ENCODE results near the gene ACSF3. TPM values are rescaled to one million over a fixed set of nuclear protein-coding genes. Genes with fewer than 3 reads are reported as not detected.
A peak's percentile ranks its signal among the peaks of the same experiment; 100 is the strongest.

ACSF3 gene
- total and polyA plus RNA-seq, 7 donors: 13.4 to 26.5 (median 16.2) TPM

- Histone ChIP-seq H3K36me3 (ENCODE audit: insufficient read depth in 1 of 2, low read depth in 1 of 2) (peaks cover 0 to 44% of the 10 kb centered on the region in 2 donors), H3K27ac (no peak overlapping the region), H3K4me3 (no peak overlapping the region), H3K27me3 (ENCODE audit: insufficient read depth in 3 of 3, low read length in 2 of 3) (no peaks in the 10 kb centered on the region), H3K9me3 (no peaks in the 10 kb centered on the region), H3K4me1 (peaks cover 23% of the 10 kb centered on the region)
- 84 to 86% (median 85%) methylated on average over 19 of the region's 19 CpGs for WGBS, 3 donors
- DNase-seq (no peak), ATAC-seq (no peak)
- TF ChIP-seq, protein P1, sequence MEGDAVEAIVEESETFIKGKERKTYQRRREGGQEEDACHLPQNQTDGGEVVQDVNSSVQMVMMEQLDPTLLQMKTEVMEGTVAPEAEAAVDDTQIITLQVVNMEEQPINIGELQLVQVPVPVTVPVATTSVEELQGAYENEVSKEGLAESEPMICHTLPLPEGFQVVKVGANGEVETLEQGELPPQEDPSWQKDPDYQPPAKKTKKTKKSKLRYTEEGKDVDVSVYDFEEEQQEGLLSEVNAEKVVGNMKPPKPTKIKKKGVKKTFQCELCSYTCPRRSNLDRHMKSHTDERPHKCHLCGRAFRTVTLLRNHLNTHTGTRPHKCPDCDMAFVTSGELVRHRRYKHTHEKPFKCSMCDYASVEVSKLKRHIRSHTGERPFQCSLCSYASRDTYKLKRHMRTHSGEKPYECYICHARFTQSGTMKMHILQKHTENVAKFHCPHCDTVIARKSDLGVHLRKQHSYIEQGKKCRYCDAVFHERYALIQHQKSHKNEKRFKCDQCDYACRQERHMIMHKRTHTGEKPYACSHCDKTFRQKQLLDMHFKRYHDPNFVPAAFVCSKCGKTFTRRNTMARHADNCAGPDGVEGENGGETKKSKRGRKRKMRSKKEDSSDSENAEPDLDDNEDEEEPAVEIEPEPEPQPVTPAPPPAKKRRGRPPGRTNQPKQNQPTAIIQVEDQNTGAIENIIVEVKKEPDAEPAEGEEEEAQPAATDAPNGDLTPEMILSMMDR (IDR thresholded peaks at IDR 0.05): no peak
- intact Hi-C loops (cut with DNase I): no loop called here
Measured at GRCh38 chr16:89179148-89179484, 85.5 kb downstream of the ACSF3 start.

DNA sequence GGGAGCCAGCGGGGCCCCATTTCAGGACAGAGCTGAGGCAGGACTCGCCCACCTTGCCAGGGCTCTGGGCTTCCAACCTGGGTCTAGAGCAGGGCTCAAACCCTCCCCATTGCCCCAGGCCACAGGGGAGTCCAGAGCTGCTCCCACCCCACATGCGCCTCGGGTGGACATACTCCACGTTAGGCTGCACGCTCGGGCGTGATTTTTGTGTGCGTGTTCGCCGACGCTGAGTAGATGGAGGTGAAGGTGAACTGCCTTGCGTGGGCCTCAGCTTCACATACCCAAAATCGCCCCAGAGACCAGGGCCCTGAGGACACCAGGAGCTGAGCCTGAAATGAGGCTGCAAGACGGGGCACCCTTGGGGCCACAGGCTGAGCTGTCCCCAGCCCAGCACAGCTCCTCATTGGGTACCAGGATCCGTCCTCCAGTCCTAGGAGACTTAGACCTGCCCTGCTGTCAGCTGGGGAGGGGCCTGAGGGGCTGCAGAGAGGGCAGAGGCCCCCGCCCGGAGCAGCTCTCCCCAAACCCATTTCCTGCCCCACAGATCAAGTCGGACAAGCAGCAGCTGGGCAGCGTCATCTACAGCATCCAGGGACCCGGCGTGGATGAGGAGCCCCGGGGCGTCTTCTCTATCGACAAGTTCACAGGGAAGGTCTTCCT, 86.1 kb downstream of the ACSF3 start:
- DNase-seq (no peak), ATAC-seq (no peak)
- no peaks in the 10 kb centered on the region for H3K9me3 ChIP-seq
- 86 to 88% (median 88%) methylated on average over 25 of the region's 25 CpGs for WGBS, 3 donors
- intact Hi-C loops (cut with DNase I): no loop called here
- peaks cover 16% of the 10 kb centered on the region for H3K4me1 ChIP-seq
- H3K27me3 ChIP-seq (ENCODE audit: insufficient read depth in 3 of 3, low read length in 2 of 3): no peaks in the 10 kb centered on the region
- no peak overlapping the region for H3K27ac ChIP-seq
- H3K4me3 ChIP-seq: no peak overlapping the region
- TF ChIP-seq, protein P1 (IDR thresholded peaks at IDR 0.05): no peak
- H3K36me3 ChIP-seq (ENCODE audit: insufficient read depth in 1 of 2, low read depth in 1 of 2): peaks cover 0 to 50% of the 10 kb centered on the region in 2 donors

DNA sequence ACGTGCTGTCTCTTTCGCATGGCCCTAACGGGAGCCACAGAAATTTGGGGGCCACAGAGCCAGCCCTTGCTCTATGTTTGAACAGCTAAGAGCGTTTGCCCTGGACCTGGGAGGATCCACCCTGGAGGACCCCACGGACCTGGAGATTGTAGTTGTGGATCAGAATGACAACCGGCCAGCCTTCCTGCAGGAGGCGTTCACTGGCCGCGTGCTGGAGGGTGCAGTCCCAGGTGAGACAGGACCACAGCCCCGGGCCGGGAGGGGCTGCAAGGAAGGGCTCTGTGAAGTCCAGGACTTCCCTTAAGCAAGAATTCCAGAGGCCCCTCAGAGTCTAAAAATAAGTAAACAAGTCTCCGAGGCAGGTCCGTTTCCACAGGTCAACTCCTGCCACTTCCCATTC, 89.8 kb downstream of the ACSF3 start:
- ATAC-seq: no peak
- H3K36me3 ChIP-seq (ENCODE audit: insufficient read depth in 1 of 2, low read depth in 1 of 2): peaks cover 0 to 80% of the 10 kb centered on the region in 2 donors
- no peaks in the 10 kb centered on the region for H3K27me3 ChIP-seq (ENCODE audit: insufficient read depth in 3 of 3, low read length in 2 of 3)
- DNase-seq: peak; percentile 7 to 26
- no peak overlapping the region for H3K4me3 ChIP-seq
- no peak overlapping the region for H3K27ac ChIP-seq
- intact Hi-C loops (cut with DNase I): no loop called here
- no peaks in the 10 kb centered on the region for H3K9me3 ChIP-seq
- TF ChIP-seq, protein P1 (IDR thresholded peaks at IDR 0.05): no peak
- H3K4me1 ChIP-seq: no peaks in the 10 kb centered on the region
- WGBS, 3 donors: 63 to 70% (median 63%) methylated on average over 13 of the region's 13 CpGs

DNA sequence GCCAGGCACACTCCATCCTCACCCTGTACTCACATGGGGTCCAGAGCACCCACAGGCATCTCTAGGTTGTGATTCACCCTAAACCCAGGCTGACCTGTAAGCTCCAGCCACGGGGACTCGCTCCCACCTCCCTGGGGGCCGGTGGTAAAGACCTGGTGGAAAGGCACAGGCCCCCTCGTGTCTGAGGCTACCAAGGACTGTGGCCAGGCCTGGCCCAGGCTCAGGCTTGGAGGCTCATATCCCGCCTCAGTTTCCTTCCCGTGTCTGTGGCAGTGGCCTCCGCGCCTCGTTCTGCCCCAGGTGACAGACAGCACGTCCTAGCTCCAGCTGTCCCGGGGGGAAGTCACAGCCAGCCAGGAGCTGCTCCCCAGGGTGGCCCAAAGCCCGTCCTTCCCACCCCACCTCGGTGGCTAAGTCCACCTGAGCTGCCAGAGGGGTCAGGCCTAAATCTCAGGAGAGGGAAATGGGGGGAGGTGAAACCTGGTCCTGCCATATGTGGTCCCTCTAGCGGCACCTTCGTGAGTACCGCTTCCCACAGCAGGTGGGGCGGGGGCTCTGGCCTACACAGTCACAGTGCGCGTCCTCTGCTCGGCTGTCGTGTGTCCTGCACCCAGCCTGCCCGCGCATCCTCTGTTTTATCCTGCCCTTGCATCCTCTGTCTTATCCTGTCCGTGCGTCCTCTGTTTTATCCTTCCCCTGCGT, 90.5 kb downstream of the ACSF3 start:
- intact Hi-C loops (cut with DNase I): no loop called here
- Histone ChIP-seq H3K27me3 (ENCODE audit: insufficient read depth in 3 of 3, low read length in 2 of 3) (no peaks in the 10 kb centered on the region), H3K36me3 (ENCODE audit: insufficient read depth in 1 of 2, low read depth in 1 of 2) (peaks cover 0 to 78% of the 10 kb centered on the region in 2 donors), H3K9me3 (no peaks in the 10 kb centered on the region), H3K4me1 (no peaks in the 10 kb centered on the region), H3K27ac (no peak overlapping the region), H3K4me3 (no peak overlapping the region)
- ATAC-seq (peak in 3 of 4 donors; percentile 2 to 13 (median 7)), DNase-seq (peak; percentile 10 to 46)
- 72 to 78% (median 72%) methylated on average over 20 to 26 of the region's 26 CpGs for WGBS, 3 donors
- TF ChIP-seq, protein P1 (IDR thresholded peaks at IDR 0.05): no peak
